ENCODE results near the gene MSTN. TPM values are rescaled to one million over a fixed set of nuclear protein-coding genes. Genes with fewer than 3 reads are reported as not detected.

MSTN gene
- total RNA-seq (2021): not detected in 2 replicates
- long read RNA-seq: 0 reads

- Histone ChIP-seq H3K79me2 (ENCODE audit: insufficient read depth, low read length) (no peaks in the 10 kb centered on the region), H4K20me1 (ENCODE audit: control insufficient read depth, insufficient read depth, insufficient read length) (no peaks in the 10 kb centered on the region), H4K8ac (replicated peaks; ENCODE audit: insufficient read length, low read depth, low read length) (no peak within 1 kb of the TSS), H2BK20ac (ENCODE audit: low read depth, low read length, poor library complexity, severe bottlenecking) (no peak within 1 kb of the TSS), H3K9me3 (ENCODE audit: control insufficient read depth, low read depth, low read length) (no peaks in the 10 kb centered on the region), H2BK5ac (ENCODE audit: insufficient read length, low read length) (no peak within 1 kb of the TSS), H3K56ac (ENCODE audit: insufficient read length, low read depth, low read length) (no peak within 1 kb of the TSS), H2AK5ac (ENCODE audit: insufficient read length, low read length) (no peak within 1 kb of the TSS), H3K4me1 (ENCODE audit: insufficient read depth, low read length) (no peaks in the 10 kb centered on the region), H3K79me1 (ENCODE audit: insufficient read depth, low read depth, low read length, poor library complexity, severe bottlenecking) (no peaks in the 10 kb centered on the region), H3K14ac (ENCODE audit: insufficient read depth, low read length) (no peak within 1 kb of the TSS), H3K4ac (ENCODE audit: low read depth, low read length) (no peak within 1 kb of the TSS), H4K91ac (ENCODE audit: insufficient read length, low read depth, low read length) (no peak within 1 kb of the TSS), H3K27me3 (ENCODE audit: insufficient read depth, low read length) (no peaks in the 10 kb centered on the region), H2BK12ac (ENCODE audit: insufficient read length, low read depth, low read length) (no peak within 1 kb of the TSS), H3T11ph (ENCODE audit: low read length) (no peak within 1 kb of the TSS), H3K9ac (ENCODE audit: extremely low read depth, insufficient read length, low read length) (no peak within 1 kb of the TSS), H3K4me2 (ENCODE audit: insufficient read depth, insufficient read length, low read length) (no peak within 1 kb of the TSS), H3K27ac (ENCODE audit: insufficient read length, low read depth, low read length) (no peak within 1 kb of the TSS), H3K18ac (ENCODE audit: insufficient read length, low read depth, low read length) (no peak within 1 kb of the TSS), H4K5ac (ENCODE audit: insufficient read length, low read depth, low read length) (no peak within 1 kb of the TSS), H2AFZ (ENCODE audit: low read length) (no peak within 1 kb of the TSS), H3K23ac (ENCODE audit: insufficient read length, low read depth, low read length) (no peak within 1 kb of the TSS), H2BK15ac (ENCODE audit: low read depth, low read length) (no peak within 1 kb of the TSS), H2BK120ac (ENCODE audit: low read depth, low read length, poor library complexity, severe bottlenecking) (no peak within 1 kb of the TSS), H3K23me2 (ENCODE audit: insufficient read length, low read depth, low read length, poor library complexity, severe bottlenecking) (no peaks in the 10 kb centered on the region)
- Mint-ChIP-seq H3K36me3 (ENCODE audit: insufficient read depth in 1 of 3, low read depth in 3 of 3) (no peaks in the 10 kb centered on the region), H3K4me3 (no peak within 1 kb of the TSS), H3K27me3 (ENCODE audit: low read depth) (no peaks in the 10 kb centered on the region), H3K9me3 (no peaks in the 10 kb centered on the region), H3K27ac (no peak within 1 kb of the TSS), H3K4me1 (no peaks in the 10 kb centered on the region)
- WGBS (ENCODE audit: extremely low coverage, insufficient read length, low lambda C conversion rate): no CpG with 5 or more reads among the region's 2 CpGs
- no peak for TF ChIP-seq CTCF (conservative IDR thresholded peaks at IDR 0.05)
- DNase-seq: no peak
Measured at GRCh38 chr2:190062601-190063000, at the start of gene MSTN. Gene MSTN, minus strand, starts transcription at chr2:190062729. Its CDS starts 133 bp downstream, at chr2:190062596.
